Amygdala (tissue), 56 donors: ENCODE results near the gene ZNF69.
"Not testable (repeated sequence)": the region's sequence is repeated elsewhere in the genome, so short reads cannot be mapped to it uniquely, and the experiment has no call there.

Source experiments
- DNase-seq, 56 donors: peaks; one replicate each; lab custom pipeline; 2025; lab: John Stamatoyannopoulos, UW

ZNF69 gene

GRCh38 chr19:11890634-11891033, 3.1 kb downstream of the ZNF69 start:
- DNase-seq: no peak

GRCh38 chr19:11894851-11895250, 7.3 kb downstream of the ZNF69 start:
- DNase-seq: no peak

- DNase-seq: no peak
These were observed 14.6 kb downstream of the ZNF69 start for GRCh38 chr19:11902228-11902627.

GRCh38 chr19:11905928-11906327, 18.3 kb downstream of the ZNF69 start:
- no peak for DNase-seq

GRCh38 chr19:11911937-11912336, 24.4 kb downstream of the ZNF69 start:
- DNase-seq: not testable (repeated sequence)

- DNase-seq: not testable (repeated sequence)
These were observed 27.0 kb downstream of the ZNF69 start for GRCh38 chr19:11914417-11915051.

GRCh38 chr19:11921852-11922495, 34.4 kb downstream of the ZNF69 start:
- DNase-seq: no peak

GRCh38 chr19:11924886-11925650, 37.5 kb downstream of the ZNF69 start, which contains the start of gene ZNF700:
TSS of gene ZNF700 (plus strand) at chr19:11925107. CDS start at chr19:11925211, 104 bp downstream.
- peak; percentile 24 to 97 (median 88) for DNase-seq

GRCh38 chr19:11925651-11926187, 38.1 kb downstream of the ZNF69 start:
- not testable (repeated sequence) for DNase-seq

GRCh38 chr19:11927227-11927626, 39.6 kb downstream of the ZNF69 start:
- DNase-seq: no peak

GRCh38 chr19:11931051-11931450, 43.5 kb downstream of the ZNF69 start:
- peak in 2 of 56 donors; percentile 0 to 16 for DNase-seq

GRCh38 chr19:11931513-11931912, 43.9 kb downstream of the ZNF69 start:
- no peak for DNase-seq

GRCh38 chr19:11935829-11936228, 48.2 kb downstream of the ZNF69 start:
- DNase-seq: not testable (repeated sequence)

GRCh38 chr19:11938383-11938782, 50.8 kb downstream of the ZNF69 start:
- not testable (repeated sequence) for DNase-seq

- not testable (repeated sequence) for DNase-seq
These were observed 53.8 kb downstream of the ZNF69 start for GRCh38 chr19:11941361-11941887.

GRCh38 chr19:11942008-11942842, 54.6 kb downstream of the ZNF69 start:
- DNase-seq: no peak

- DNase-seq: no peak
These were observed 55.2 kb downstream of the ZNF69 start for GRCh38 chr19:11942843-11943108.

- DNase-seq: no peak
These were observed 57.1 kb downstream of the ZNF69 start for GRCh38 chr19:11944656-11945055.

GRCh38 chr19:11948646-11949045, 61.1 kb downstream of the ZNF69 start:
- no peak for DNase-seq

- no peak for DNase-seq
These were observed 61.6 kb downstream of the ZNF69 start for GRCh38 chr19:11949201-11949600.
